GM21723 (cell line): ENCODE results near the gene LRRC52.

Experiments used
- ATAC-seq: cut with Tn5 transposase; IDR thresholded peaks from one replicate; pipeline ENCODE4 v1.9.1; 2021; ENCODE audit warnings: mild to moderate bottlenecking, moderate library complexity; ENCODE audit not compliant: unreplicated experiment

Gene LRRC52

DNA sequence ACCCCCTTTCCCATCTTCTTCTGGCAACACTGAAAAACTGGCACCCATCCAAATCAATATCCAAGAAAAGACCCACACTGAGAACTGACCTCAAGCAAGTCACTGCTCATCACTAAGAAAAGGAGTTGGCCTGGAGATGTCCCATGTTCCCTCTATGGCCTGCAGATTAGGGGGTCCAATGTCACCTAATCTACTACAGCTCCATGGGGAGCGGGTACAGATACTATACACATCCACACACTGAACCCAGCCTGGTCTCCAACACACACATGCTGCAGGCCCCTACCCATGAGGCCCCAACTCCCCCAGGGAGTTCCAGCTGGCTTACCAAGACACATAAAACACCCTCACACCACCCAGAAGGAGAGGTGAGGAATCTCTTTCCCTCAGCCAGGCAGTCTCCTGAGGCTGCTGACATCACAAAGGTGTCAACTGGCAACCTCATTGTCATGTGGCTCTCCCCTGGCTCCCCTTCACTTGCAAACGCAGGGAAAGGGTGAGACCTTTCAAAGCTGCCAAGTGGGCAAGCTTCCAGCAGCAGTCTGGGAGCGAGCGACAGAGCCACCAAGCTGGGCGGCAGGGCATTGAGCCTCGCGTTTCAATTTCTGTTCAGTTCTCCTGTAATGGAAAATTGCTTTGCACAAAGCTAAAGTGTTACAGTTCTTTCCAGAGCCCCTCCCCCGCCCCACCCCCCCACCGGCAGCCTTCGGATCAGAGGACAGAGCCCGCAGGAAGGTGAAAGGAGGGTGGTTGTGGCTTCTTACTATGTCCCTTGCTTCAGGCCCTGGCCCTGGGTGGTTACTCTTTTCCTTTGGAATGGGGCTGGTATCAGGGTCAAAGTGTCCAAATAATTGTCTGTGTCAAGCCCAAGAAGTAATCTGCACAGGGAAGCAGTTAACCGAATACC, at the start of gene LRRC52:
Gene LRRC52, plus strand, starts transcription at position 469 of the 907 bp plus-strand sequence. Its CDS starts 297 bp downstream, at position 766.
- ATAC-seq: no peak

- ATAC-seq: no peak
Observed at GRCh38 chr1:165494949-165495857, 48.6 kb upstream of the LRRC52 start.

DNA sequence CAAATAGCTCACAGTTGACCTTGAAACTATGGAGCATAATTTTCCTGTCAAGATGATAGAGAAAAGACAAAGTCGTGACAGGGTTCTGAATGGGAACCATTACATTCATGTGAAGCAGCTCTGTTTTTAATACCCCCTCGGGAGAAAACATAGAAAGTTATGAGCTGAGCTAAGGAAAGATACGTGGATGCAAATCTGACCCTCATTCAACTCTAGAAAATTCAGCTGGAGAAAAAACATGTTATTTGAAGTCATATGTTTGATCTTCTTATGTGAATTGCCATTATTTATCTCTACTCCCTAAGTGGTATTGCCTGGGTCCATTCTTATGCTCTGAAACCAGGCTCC, 48.0 kb upstream of the LRRC52 start:
- ATAC-seq: no peak

- ATAC-seq: no peak
Observed at GRCh38 chr1:165496501-165496900, 47.3 kb upstream of the LRRC52 start.

DNA sequence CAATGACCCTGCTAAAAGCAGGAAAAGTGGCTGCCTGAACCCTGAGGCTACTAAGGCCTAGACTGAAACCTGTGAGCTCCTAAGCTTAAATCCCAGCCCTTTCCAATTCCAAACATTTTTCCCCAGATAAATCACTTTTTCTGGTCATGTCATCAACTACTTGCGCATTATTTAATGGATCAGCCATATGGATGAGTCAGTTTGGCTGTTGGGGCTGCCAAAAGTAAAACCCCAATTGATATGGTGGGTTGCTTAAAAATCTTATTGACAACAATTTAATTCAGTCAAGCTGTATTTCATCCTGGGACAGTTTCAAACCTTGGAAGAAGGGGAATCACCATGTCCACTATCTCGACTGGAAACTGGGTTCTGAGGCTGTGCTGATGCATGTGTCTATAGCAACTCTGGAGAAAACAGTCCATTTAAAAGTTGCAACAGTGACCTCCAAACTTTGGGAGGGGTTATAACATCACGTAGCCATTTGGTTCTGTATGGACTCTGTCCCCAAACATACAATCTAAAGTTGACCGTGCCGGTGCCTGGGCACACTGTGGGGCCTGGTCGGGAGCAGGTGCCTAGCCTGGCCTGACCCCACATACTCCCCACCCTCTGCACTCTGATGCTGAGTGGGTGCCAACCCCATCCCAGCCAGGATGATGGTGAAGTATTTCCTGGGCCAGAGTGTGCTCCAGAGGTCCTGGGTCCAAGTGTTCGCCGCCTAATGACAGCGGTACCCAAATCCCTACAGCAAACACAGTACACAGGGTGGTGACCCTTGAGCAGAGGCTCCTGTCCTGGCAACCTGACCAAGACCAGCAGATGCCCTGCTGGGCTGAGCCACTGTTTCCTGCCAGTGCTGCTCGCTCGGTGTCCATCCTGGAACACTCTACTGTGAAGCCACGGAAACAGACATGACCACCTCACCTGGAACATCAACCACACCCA, 46.5 kb upstream of the LRRC52 start:
- no peak for ATAC-seq

DNA sequence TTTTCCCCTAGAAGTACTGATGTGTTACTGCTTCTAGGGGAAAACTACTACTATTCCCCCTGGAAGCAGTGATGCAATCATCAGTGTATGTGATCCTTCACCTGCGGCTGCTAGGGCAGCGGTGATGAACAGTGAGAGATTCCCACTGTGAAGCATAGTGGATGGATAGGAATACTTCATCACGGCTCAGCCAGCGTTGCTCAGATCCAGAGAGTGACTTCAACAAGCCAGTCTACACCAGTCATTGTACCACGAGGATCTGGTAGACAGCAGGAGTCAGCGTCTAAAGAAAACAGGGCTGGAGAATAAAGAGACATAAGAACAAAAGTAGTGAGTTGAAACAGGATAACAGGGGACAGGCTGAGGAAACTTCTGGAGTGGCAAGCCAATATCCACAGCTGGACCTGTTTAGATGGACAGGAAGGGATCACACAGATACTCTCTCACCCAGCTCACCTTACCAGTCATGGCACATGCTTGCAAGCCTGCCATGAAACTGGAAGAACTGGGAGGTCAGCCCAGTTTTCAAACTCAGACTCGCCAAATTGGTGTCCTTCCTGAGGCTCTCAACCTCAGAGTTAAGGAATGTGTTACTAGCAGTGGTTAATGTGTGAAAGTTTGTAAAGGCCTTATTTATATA, 42.4 kb upstream of the LRRC52 start:
- no peak for ATAC-seq

GRCh38 chr1:165501970-165502348, 41.8 kb upstream of the LRRC52 start:
- ATAC-seq: no peak

DNA sequence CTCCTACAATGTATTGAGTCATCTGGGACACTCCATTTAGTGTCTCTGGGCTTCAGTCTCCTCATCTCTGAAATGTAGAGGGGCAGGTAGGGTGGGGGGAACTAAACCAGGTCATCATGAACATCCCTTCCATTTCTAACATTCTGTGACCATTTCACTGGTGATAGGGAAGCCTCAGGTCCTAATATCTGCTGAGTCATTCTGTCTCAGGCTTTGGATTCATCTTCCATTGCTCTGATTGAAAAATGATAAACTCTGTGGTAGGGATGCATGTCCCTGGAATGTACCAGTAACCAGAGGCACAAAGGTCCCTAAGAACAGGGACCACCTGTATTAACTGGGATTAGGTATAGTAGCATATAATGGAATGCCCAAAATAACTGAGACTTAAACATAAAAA, 36.2 kb upstream of the LRRC52 start:
- no peak for ATAC-seq

- no peak for ATAC-seq
Observed at GRCh38 chr1:165508291-165508690, 35.5 kb upstream of the LRRC52 start.

DNA sequence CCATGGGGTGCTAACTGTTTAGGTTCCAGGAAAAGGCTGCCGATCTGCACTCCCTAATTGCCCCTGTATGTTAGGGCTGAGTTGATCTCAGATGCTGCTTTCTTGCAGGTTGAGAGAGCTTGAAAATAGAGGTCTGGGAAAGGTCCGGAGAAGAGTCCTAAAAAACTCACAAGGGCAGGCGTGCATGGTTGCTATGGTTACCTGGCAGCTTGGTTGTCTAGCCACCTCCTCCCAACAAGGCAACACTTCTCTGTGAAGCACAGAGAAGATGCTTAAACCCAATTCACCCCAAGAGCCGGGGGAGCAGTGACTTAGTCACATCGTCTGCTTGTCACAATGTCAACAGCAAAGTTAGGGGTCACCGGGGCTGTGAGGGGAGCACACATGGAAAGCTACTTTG, 31.0 kb upstream of the LRRC52 start:
- ATAC-seq: no peak

GRCh38 chr1:165516469-165516868, 27.3 kb upstream of the LRRC52 start:
- ATAC-seq: no peak

- no peak for ATAC-seq
Observed at GRCh38 chr1:165520646-165521045, 23.2 kb upstream of the LRRC52 start.

GRCh38 chr1:165524639-165525285, 19.0 kb upstream of the LRRC52 start:
- ATAC-seq: no peak

GRCh38 chr1:165525708-165526107, 18.1 kb upstream of the LRRC52 start:
- ATAC-seq: no peak

DNA sequence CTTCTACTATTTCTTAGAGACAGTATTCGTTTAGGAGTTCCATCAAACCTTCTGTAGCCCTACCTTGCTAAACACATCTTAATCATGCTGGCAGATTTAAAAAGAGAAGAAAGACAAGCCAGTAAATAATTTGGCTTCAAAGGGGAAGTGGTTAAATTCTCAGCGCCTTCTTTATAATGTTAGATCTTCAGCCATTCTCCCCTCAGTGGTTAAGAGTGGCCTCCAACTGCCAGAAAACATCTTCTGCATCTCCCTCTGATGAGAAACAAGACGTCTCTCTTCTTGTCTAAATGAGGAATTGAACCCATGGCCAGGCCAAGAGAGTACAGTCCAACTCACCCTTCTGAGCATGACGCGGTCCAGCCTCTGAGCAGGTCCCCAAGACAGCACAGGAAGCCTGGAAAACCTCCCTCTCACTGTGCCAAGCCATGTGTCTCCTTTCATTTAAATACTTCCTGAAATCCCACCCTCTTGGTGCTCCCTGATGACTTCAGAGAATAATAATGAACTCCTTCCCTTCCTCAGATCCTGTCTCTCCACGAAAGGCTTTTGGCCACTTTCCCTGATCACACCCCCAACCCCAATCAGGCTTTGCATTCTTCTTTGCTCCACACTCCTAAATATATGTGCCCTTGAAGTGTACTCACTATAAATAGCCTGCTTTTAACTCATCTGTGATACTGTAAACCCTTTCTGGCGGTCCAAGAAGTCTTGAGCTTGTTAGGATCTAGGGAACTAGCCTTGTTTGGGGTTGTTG, 16.4 kb upstream of the LRRC52 start:
- no peak for ATAC-seq

GRCh38 chr1:165531021-165531420, 12.8 kb upstream of the LRRC52 start:
- no peak for ATAC-seq

GRCh38 chr1:165532053-165532452, 11.7 kb upstream of the LRRC52 start:
- no peak for ATAC-seq

DNA sequence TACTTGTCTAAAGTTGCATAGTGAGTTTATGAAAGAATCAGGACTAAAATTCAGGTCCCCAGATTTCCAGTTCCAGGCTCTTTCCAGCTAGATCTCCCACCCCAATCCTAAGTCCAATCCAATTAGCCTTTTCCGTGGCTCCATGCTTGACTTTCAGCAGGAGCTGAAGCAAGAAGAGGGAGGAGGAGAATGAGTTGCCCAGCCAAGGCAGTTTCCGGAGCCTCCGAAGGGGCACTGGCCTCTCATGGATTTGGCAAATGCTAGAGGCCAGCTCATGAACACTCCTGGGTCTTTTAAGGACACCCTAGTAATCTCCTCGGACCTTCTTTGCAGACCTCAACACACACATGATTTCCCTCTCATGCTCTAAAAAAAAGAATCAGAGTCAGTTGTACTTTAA, 10.5 kb upstream of the LRRC52 start:
- no peak for ATAC-seq

- ATAC-seq: no peak
Observed at GRCh38 chr1:165536016-165536415, 7.8 kb upstream of the LRRC52 start.
